H1 (cell line): ENCODE results near the gene BCL2A1. TPM values are rescaled to one million over a fixed set of nuclear protein-coding genes. Genes with fewer than 3 reads are reported as not detected.
A peak's percentile ranks its signal among the peaks of the same experiment; 100 is the strongest.

Experiments
- CTCF ChIA-PET: fragments of 300-600 bp; sonication (Branson Sonifier 250); formaldehyde crosslinking; loops from one replicate; lab custom pipeline; 2021; ENCODE audit not compliant: partially characterized antibody; lab: Charles Lee
- POLR2A ChIA-PET: fragments of 300-600 bp; sonication (Branson Sonifier 250); formaldehyde crosslinking; loops from one replicate; lab custom pipeline; 2021; ENCODE audit warnings: inconsistent platforms; ENCODE audit not compliant: partially characterized antibody; lab: Charles Lee
- DNase-seq, 2 experiments: peaks; one replicate each; pipeline versions ENCODE4 v3.0.0 to v3.0.0-alpha.2; 2010 to 2022; ENCODE audit warnings: low spot score in 2 of 2, low read depth in 1 of 2, mixed read lengths in 1 of 2
- FAIRE-seq: peaks from 2 replicates; lab custom pipeline; 2011; peaks lifted over from hg19 to GRCh38; lab: Jason Lieb, UNC
- H2AFZ ChIP-seq: 2 replicates; pipeline ENCODE4 v1.8.1; 2012; ENCODE audit warnings: low read length, inconsistent platforms
- H2AK5ac ChIP-seq: 2 replicates; pipeline ENCODE4 v1.6.1; 2013; ENCODE audit warnings: low read depth, low read length
- H2BK120ac ChIP-seq: replicated peaks from 2 replicates; pipeline ENCODE3; 2013; ENCODE audit warnings: low read depth, low read length, inconsistent platforms
- H2BK12ac ChIP-seq: 2 replicates; pipeline ENCODE4 v1.6.1; 2013; ENCODE audit warnings: low read depth, low read length
- H2BK15ac ChIP-seq: 2 replicates; pipeline ENCODE4 v1.6.1; 2013; ENCODE audit warnings: low read length
- H2BK20ac ChIP-seq: 2 replicates; pipeline ENCODE4 v1.6.1; 2013; ENCODE audit warnings: low read length
- H2BK5ac ChIP-seq: 2 replicates; pipeline ENCODE4 v1.6.1; 2013; ENCODE audit warnings: low read depth, low read length
- H3K14ac ChIP-seq: 2 replicates; pipeline ENCODE4 v1.6.1; 2013; ENCODE audit warnings: inconsistent platforms; ENCODE audit not compliant: insufficient read length
- H3K18ac ChIP-seq: 2 replicates; pipeline ENCODE4 v1.6.1; 2013; ENCODE audit warnings: low read length; ENCODE audit errors: extremely low read depth
- H3K23ac ChIP-seq: 2 replicates; pipeline ENCODE4 v1.6.1; 2013; ENCODE audit warnings: inconsistent platforms; ENCODE audit not compliant: insufficient read length
- H3K23me2 ChIP-seq: 2 replicates; pipeline ENCODE4 v1.6.1; 2013; ENCODE audit warnings: low read depth, low read length
- H3K27ac ChIP-seq: 2 replicates; pipeline ENCODE4 v1.6.1; 2011; ENCODE audit warnings: low read depth, low read length, inconsistent platforms
- H3K27me3 ChIP-seq, 4 experiments: replicated peaks in 1 of 4; 1 replicate in 1 of 4; 2 replicates in 3 of 4; pipeline versions ENCODE4 v1.6.1 to v1.8.1; 2011 to 2013; ENCODE audit warnings: low read length in 3 of 4, mild to moderate bottlenecking in 3 of 4, inconsistent platforms in 2 of 4, mixed read lengths in 2 of 4, moderate library complexity in 1 of 4; ENCODE audit not compliant: control insufficient read depth in 3 of 4, insufficient read depth in 3 of 4; ENCODE audit errors: extremely low read depth in 1 of 4
- H3K36me3 ChIP-seq, 4 experiments: 2 replicates each; pipeline versions ENCODE4 v1.6.1 to v1.8.1; 2011 to 2013; ENCODE audit warnings: mild to moderate bottlenecking in 4 of 4, low read length in 3 of 4, moderate library complexity in 2 of 4, control low read depth in 1 of 4, inconsistent platforms in 1 of 4; ENCODE audit not compliant: insufficient read depth in 4 of 4, control insufficient read depth in 2 of 4
- H3K4ac ChIP-seq: replicated peaks from 2 replicates; pipeline ENCODE3; 2013; ENCODE audit warnings: low read length, low read depth, mixed read lengths, inconsistent platforms; ENCODE audit not compliant: insufficient read length
- H3K4me1 ChIP-seq, 4 experiments: replicated peaks in 1 of 4; 1 replicate in 1 of 4; 2 replicates in 3 of 4; pipeline versions ENCODE4 v1.6.1 to v1.8.1; 2011 to 2013; ENCODE audit warnings: low read length in 3 of 4, inconsistent platforms in 2 of 4, mixed read lengths in 1 of 4; ENCODE audit not compliant: insufficient read depth in 4 of 4, control insufficient read depth in 3 of 4
- H3K4me2 ChIP-seq, 2 experiments: 2 replicates each; pipeline versions ENCODE4 v1.6.1 to v1.8.1; 2011 to 2013; ENCODE audit warnings: low read depth in 2 of 2, low read length in 2 of 2, control low read depth in 1 of 2, inconsistent platforms in 1 of 2, mild to moderate bottlenecking in 1 of 2; ENCODE audit not compliant: insufficient read depth in 1 of 2
- H3K4me3 ChIP-seq, 4 experiments: fragments of 200-600, 300-600 bp in 1 of 4; sonication (generic), shearing (Covaris generic), sonication (Bioruptor Twin) in 1 of 4; 2 replicates each; pipeline versions ENCODE4 v1.5.1 to v1.8.1; 2011 to 2016; ENCODE audit warnings: low read length in 4 of 4, low read depth in 3 of 4, control low read depth in 2 of 4, inconsistent platforms in 2 of 4, mild to moderate bottlenecking in 2 of 4, mixed read lengths in 1 of 4, moderate library complexity in 1 of 4; ENCODE audit not compliant: insufficient read depth in 2 of 4; ENCODE audit errors: extremely low read depth in 1 of 4
- H3K56ac ChIP-seq: replicated peaks from 2 replicates; pipeline ENCODE3; 2013; ENCODE audit warnings: low read depth, mild to moderate bottlenecking, mixed read lengths, low read length, inconsistent platforms; ENCODE audit not compliant: insufficient read length
- H3K79me1 ChIP-seq: 2 replicates; pipeline ENCODE4 v1.6.1; 2013; ENCODE audit warnings: low read depth, low read length, control low read depth
- H3K79me2 ChIP-seq, 2 experiments: 2 replicates each; pipeline versions ENCODE4 v1.6.1 to v1.8.1; 2012 to 2013; ENCODE audit warnings: low read length in 2 of 2, mild to moderate bottlenecking in 2 of 2, inconsistent platforms in 1 of 2; ENCODE audit not compliant: insufficient read depth in 2 of 2, control insufficient read depth in 1 of 2
- H3K9ac ChIP-seq, 4 experiments: replicated peaks in 1 of 4; 1 replicate in 1 of 4; 2 replicates in 3 of 4; pipeline versions ENCODE4 v1.6.1 to v1.8.1; 2011 to 2013; ENCODE audit warnings: low read depth in 3 of 4, low read length in 3 of 4, control low read depth in 2 of 4, mild to moderate bottlenecking in 2 of 4, moderate library complexity in 2 of 4, inconsistent platforms in 1 of 4; ENCODE audit errors: extremely low read depth in 1 of 4
- H3K9me3 ChIP-seq, 2 experiments: 2 replicates each; pipeline versions ENCODE4 v1.6.1 to v1.8.1; 2012 to 2013; ENCODE audit warnings: mild to moderate bottlenecking in 2 of 2, moderate library complexity in 2 of 2, control low read depth in 1 of 2, inconsistent platforms in 1 of 2, low read depth in 1 of 2, low read length in 1 of 2, mixed read lengths in 1 of 2; ENCODE audit not compliant: insufficient read depth in 2 of 2
- H4K20me1 ChIP-seq, 2 experiments: replicated peaks in 1 of 2; 2 replicates each; pipeline versions ENCODE3 to v1.8.1; 2011 to 2013; ENCODE audit warnings: inconsistent platforms in 2 of 2, low read length in 2 of 2, mild to moderate bottlenecking in 1 of 2; ENCODE audit not compliant: insufficient read depth in 2 of 2, control insufficient read depth in 1 of 2
- H4K5ac ChIP-seq: 2 replicates; pipeline ENCODE4 v1.6.1; 2013; ENCODE audit warnings: low read length, low read depth, mixed read lengths, inconsistent platforms; ENCODE audit not compliant: insufficient read length
- H4K8ac ChIP-seq: 2 replicates; pipeline ENCODE4 v1.8.0; 2013; ENCODE audit warnings: mild to moderate bottlenecking, moderate library complexity, low read length, inconsistent platforms; ENCODE audit not compliant: insufficient read depth; ENCODE audit errors: extremely low read depth
- H4K91ac ChIP-seq: replicated peaks from 2 replicates; pipeline ENCODE3; 2013; ENCODE audit warnings: low read length, mixed read lengths, inconsistent platforms; ENCODE audit not compliant: insufficient read length
- CEBPB ChIP-seq: IDR thresholded peaks from 2 replicates; pipeline ENCODE4 v1.6.1; 2012; ENCODE audit warnings: low read depth, low read length
- KDM4A ChIP-seq: IDR thresholded peaks from one replicate; pipeline ENCODE4 v1.7.1; 2012; ENCODE audit warnings: low read depth, mild to moderate bottlenecking, moderate library complexity, low read length, inconsistent platforms; ENCODE audit not compliant: severe bottlenecking
- NANOG ChIP-seq: IDR thresholded peaks from 2 replicates; pipeline ENCODE4 v1.6.1; 2011; ENCODE audit warnings: low read length, low read depth, mild to moderate bottlenecking, inconsistent platforms; ENCODE audit not compliant: insufficient read depth, poor library complexity, severe bottlenecking
- POLR2AphosphoS5 ChIP-seq: IDR thresholded peaks from 2 replicates; pipeline ENCODE4 v1.6.1; 2011; ENCODE audit warnings: low read depth, low read length
- RFX5 ChIP-seq: IDR thresholded peaks from 2 replicates; pipeline ENCODE4 v1.6.1; 2011; ENCODE audit warnings: low read depth, low read length, improper control_type of control experiment, borderline replicate concordance
- SIRT6 ChIP-seq: IDR thresholded peaks from one replicate; pipeline ENCODE4 v1.7.1; 2012; ENCODE audit warnings: low read length, inconsistent platforms
- SUZ12 ChIP-seq: fragments of 200-600 bp; sonication (generic); IDR thresholded peaks from 2 replicates; pipeline ENCODE4 v1.6.1; 2012; ENCODE audit warnings: mild to moderate bottlenecking, inconsistent platforms, low read length, moderate library complexity, mixed read lengths
- TAF7 ChIP-seq: optimal IDR thresholded peaks from 2 replicates; pipeline ENCODE3; 2011; ENCODE audit warnings: low read depth, mild to moderate bottlenecking, inconsistent platforms, low read length, moderate library complexity, borderline replicate concordance
- TBP ChIP-seq: IDR thresholded peaks from 2 replicates; pipeline ENCODE4 v1.6.1; 2011; ENCODE audit warnings: low read depth, low read length, improper control_type of control experiment
- ZNF274 ChIP-seq: IDR thresholded peaks from 2 replicates; pipeline ENCODE4 v1.7.0; 2012; ENCODE audit warnings: low read length, borderline replicate concordance; ENCODE audit errors: extremely low read depth
- WGBS, 2 experiments: shearing (Covaris generic) in 1 of 2; methylation state at CpG; one replicate each; pipeline versions ENCODE4 v1.1.6 to v1.1.7; 2013 to 2015; ENCODE audit warnings: low lambda C conversion rate in 2 of 2, mixed read lengths in 2 of 2, inconsistent platforms in 1 of 2, low coverage in 1 of 2, missing lambda C conversion rate in 1 of 2; ENCODE audit not compliant: insufficient replicate concordance in 2 of 2, insufficient coverage in 1 of 2, insufficient read length in 1 of 2; ENCODE audit errors: extremely low coverage in 1 of 2, missing lambda C conversion rate in 1 of 2; 5-methylcytosine and 5-hydroxymethylcytosine counted together
- polyA plus RNA-seq, 7 experiments: library from polyadenylated mRNA; depleted of rRNA in 3 of 7; stranded (reverse) in 5 of 7; unstranded in 2 of 7; fragments of >200 nt in 5 of 7; fragments of 200-250 nt in 2 of 7; gene quantifications; 1 replicate in 5 of 7; 2 replicates in 1 of 7; 4 replicates in 1 of 7; pipeline versions ENCODE4 v1.2.1 to v1.2.3, GENCODE V29; 2011 to 2013; ENCODE audit warnings: missing spikeins in 2 of 7, mixed read lengths in 2 of 7
- total RNA-seq: library from RNA; stranded (reverse); fragmentation: NEBNext Ultra II Directional; extraction: Animal tissue kit (Norgen Biotek cat#: 25700); gene quantifications from 2 replicates; pipeline ENCODE4 v1.2.1, GENCODE V29; 2021

The BCL2A1 gene
- total and polyA plus RNA-seq, 2 of the 8 experiments (the other 6 are each of a cell fraction or from before 2014, with no cell fraction given) = not detected

GRCh38 chr15:79916502-79917132 is 54.4 kb downstream of the BCL2A1 start:
- H3K79me2 ChIP-seq = peaks cover 2 to 46% of the 10 kb centered on the region in 2 experiments; a peak in 3 of 4 replicates
- no peak overlapping the region for H3K23ac ChIP-seq
- H3K36me3 ChIP-seq = peaks cover 0 to 39% (median 0%) of the 10 kb centered on the region in 4 experiments; a peak in 2 of 8 replicates
- no peak overlapping the region for H2AFZ ChIP-seq
- H3K9ac ChIP-seq = no peak overlapping the region
- 70% methylated on average over 3 of the region's 3 CpGs; no CpG with 5 or more reads in 1 of the 2 experiments for WGBS, 2 experiments
- H3K79me1 ChIP-seq = 0 out of 2 replicates have a peak, but pooled peaks cover 2% of the 10 kb centered on the region
- no peaks in the 10 kb centered on the region for H3K27me3 ChIP-seq
- peak overlapping the region; percentile 95; the same call in 1 of the 2 replicates for H2AK5ac ChIP-seq
- H4K91ac ChIP-seq = no peak overlapping the region
- POLR2A ChIA-PET = interaction anchor here (0.9 to 1.7 kb wide), 6 partner anchors 9 to 142 kb away, joined by 3 to 4 read pairs (median 3); partner anchors contain the start of gene ZFAND6
- H3K4ac ChIP-seq = no peak overlapping the region
- H3K4me1 ChIP-seq = peaks cover 0 to 27% (median 8%) of the 10 kb centered on the region in 4 experiments; a peak in 5 of 7 replicates
- H3K4me3 ChIP-seq = no peak overlapping the region
- H3K27ac ChIP-seq = no peak overlapping the region
- FAIRE-seq (no peak), DNase-seq (no peak)
- 0 out of 2 replicates have a peak overlapping the region, but pooled peaks have one; percentile 52 for H2BK5ac ChIP-seq
- H3K4me2 ChIP-seq = no peak overlapping the region
- no peak overlapping the region for H3K56ac ChIP-seq
- H4K8ac ChIP-seq = no peak overlapping the region
- H2BK20ac ChIP-seq = no peak overlapping the region
- no peaks in the 10 kb centered on the region for H3K9me3 ChIP-seq
- TF ChIP-seq RFX5 (no peak), SUZ12 (no peak), KDM4A (no peak), CEBPB (no peak), POLR2AphosphoS5 (no peak), NANOG (no peak), TBP (no peak), TAF7 (no peak), SIRT6 (no peak), ZNF274 (no peak)
- no peak overlapping the region for H3K14ac ChIP-seq
- no peak overlapping the region for H4K5ac ChIP-seq
- no peak overlapping the region for H2BK120ac ChIP-seq
- CTCF ChIA-PET = interaction anchor here (0.8 to 1.3 kb wide), 3 partner anchors 19 to 175 kb away, joined by 3 to 4 read pairs (median 3); no protein-coding TSS in a partner anchor
- H2BK15ac ChIP-seq = peak overlapping the region; percentile 65
- no peaks in the 10 kb centered on the region for H4K20me1 ChIP-seq
- H3K23me2 ChIP-seq = peaks cover 3% of the 10 kb centered on the region; the same call in 1 of the 2 replicates
- H3K18ac ChIP-seq = no peak overlapping the region
- H2BK12ac ChIP-seq = peak overlapping the region; percentile 60; the same call in 1 of the 2 replicates
